Measurements from ENCODE around the gene CLDN2.
A peak's percentile ranks its signal among the peaks of the same experiment; 100 is the strongest.
"Not testable (repeated sequence)": the region's sequence is repeated elsewhere in the genome, so short reads cannot be mapped to it uniquely, and the experiment has no call there.

The CLDN2 gene

GRCh38 chrX:106919932-106920452 lies at the start of gene CLDN2:
CLDN2 (plus strand) TSS chrX:106920402; CDS start chrX:106928229, 7,827 bp downstream.
- Histone ChIP-seq H3K27ac (no peak within 1 kb of the TSS), H3K79me2 (ENCODE audit: insufficient read depth, low read depth) (no peaks in the 10 kb centered on the region), H3K27me3 (ENCODE audit: insufficient read depth, low read depth) (no peaks in the 10 kb centered on the region), H4K20me1 (ENCODE audit: insufficient read depth) (no peaks in the 10 kb centered on the region), H3K4me2 (no peak within 1 kb of the TSS), H2AFZ (ENCODE audit: low read depth) (no peak within 1 kb of the TSS), H3K9ac (no peak within 1 kb of the TSS), H3K4me1 (ENCODE audit: low read depth, poor library complexity, severe bottlenecking) (no peaks in the 10 kb centered on the region), H3K4me3 (IDR thresholded peaks at IDR 0.05; ENCODE audit: insufficient read depth, low read depth, low read length) (no peak within 1 kb of the TSS), H3K36me3 (ENCODE audit: insufficient read depth) (no peaks in the 10 kb centered on the region)
- no peak for TF ChIP-seq CTCF (conservative IDR thresholded peaks at IDR 0.05; ENCODE audit: low read depth, low read length)

- H3K27ac ChIP-seq; H3K36me3 ChIP-seq (ENCODE audit: insufficient read depth); H3K9ac ChIP-seq; H4K20me1 ChIP-seq (ENCODE audit: insufficient read depth); H2AFZ ChIP-seq (ENCODE audit: low read depth); H3K4me3 ChIP-seq (IDR thresholded peaks at IDR 0.05; ENCODE audit: insufficient read depth, low read depth, low read length); H3K4me2 ChIP-seq; H3K4me1 ChIP-seq (ENCODE audit: low read depth, poor library complexity, severe bottlenecking); H3K79me2 ChIP-seq (ENCODE audit: insufficient read depth, low read depth); H3K27me3 ChIP-seq (ENCODE audit: insufficient read depth, low read depth): not testable (repeated sequence)
These were observed 47.4 kb upstream of the CLDN2 start for GRCh38 chrX:106872796-106873195.

- H3K27ac ChIP-seq: no peak overlapping the region
- H3K4me3 ChIP-seq (IDR thresholded peaks at IDR 0.05; ENCODE audit: insufficient read depth, low read depth, low read length): no peak overlapping the region
- no peak overlapping the region for H3K4me2 ChIP-seq
- no peaks in the 10 kb centered on the region for H3K79me2 ChIP-seq (ENCODE audit: insufficient read depth, low read depth)
- no peaks in the 10 kb centered on the region for H4K20me1 ChIP-seq (ENCODE audit: insufficient read depth)
- no peak overlapping the region for H2AFZ ChIP-seq (ENCODE audit: low read depth)
- no peaks in the 10 kb centered on the region for H3K36me3 ChIP-seq (ENCODE audit: insufficient read depth)
- H3K9ac ChIP-seq: no peak overlapping the region
- H3K27me3 ChIP-seq (ENCODE audit: insufficient read depth, low read depth): no peaks in the 10 kb centered on the region
- peak; percentile 76; the same call in 1 of the 2 replicates for TF ChIP-seq CTCF (conservative IDR thresholded peaks at IDR 0.05; ENCODE audit: low read depth, low read length)
- no peaks in the 10 kb centered on the region for H3K4me1 ChIP-seq (ENCODE audit: low read depth, poor library complexity, severe bottlenecking)
These were observed 46.1 kb upstream of the CLDN2 start for GRCh38 chrX:106874075-106874474.

- Histone ChIP-seq H3K9ac (no peak overlapping the region), H3K27ac (no peak overlapping the region), H3K4me2 (no peak overlapping the region), H3K4me3 (IDR thresholded peaks at IDR 0.05; ENCODE audit: insufficient read depth, low read depth, low read length) (no peak overlapping the region), H3K4me1 (ENCODE audit: low read depth, poor library complexity, severe bottlenecking) (no peaks in the 10 kb centered on the region), H4K20me1 (ENCODE audit: insufficient read depth) (no peaks in the 10 kb centered on the region), H3K79me2 (ENCODE audit: insufficient read depth, low read depth) (no peaks in the 10 kb centered on the region), H3K36me3 (ENCODE audit: insufficient read depth) (no peaks in the 10 kb centered on the region), H3K27me3 (ENCODE audit: insufficient read depth, low read depth) (no peaks in the 10 kb centered on the region), H2AFZ (ENCODE audit: low read depth) (no peak overlapping the region)
- no peak for TF ChIP-seq CTCF (conservative IDR thresholded peaks at IDR 0.05; ENCODE audit: low read depth, low read length)
These were observed 45.1 kb upstream of the CLDN2 start for GRCh38 chrX:106875151-106875550.

- Histone ChIP-seq H4K20me1 (ENCODE audit: insufficient read depth) (no peaks in the 10 kb centered on the region), H3K27me3 (ENCODE audit: insufficient read depth, low read depth) (no peaks in the 10 kb centered on the region), H3K4me1 (ENCODE audit: low read depth, poor library complexity, severe bottlenecking) (no peaks in the 10 kb centered on the region), H2AFZ (ENCODE audit: low read depth) (no peak overlapping the region), H3K4me3 (IDR thresholded peaks at IDR 0.05; ENCODE audit: insufficient read depth, low read depth, low read length) (no peak overlapping the region), H3K4me2 (no peak overlapping the region), H3K27ac (no peak overlapping the region), H3K36me3 (ENCODE audit: insufficient read depth) (no peaks in the 10 kb centered on the region), H3K9ac (no peak overlapping the region), H3K79me2 (ENCODE audit: insufficient read depth, low read depth) (no peaks in the 10 kb centered on the region)
- no peak for TF ChIP-seq CTCF (conservative IDR thresholded peaks at IDR 0.05; ENCODE audit: low read depth, low read length)
These were observed 30.7 kb upstream of the CLDN2 start for GRCh38 chrX:106889468-106889867.

Data from KMS-11 (cell line).